Measurements from ENCODE around the gene MICAL3.

Gene MICAL3

GRCh38 chr22:17891481-17892167 lies 132.7 kb downstream of the MICAL3 start:
- no peak overlapping the region for H3K4me3 ChIP-seq (ENCODE audit: control insufficient read depth, low read depth, low read length)
- TF ChIP-seq, protein P1, sequence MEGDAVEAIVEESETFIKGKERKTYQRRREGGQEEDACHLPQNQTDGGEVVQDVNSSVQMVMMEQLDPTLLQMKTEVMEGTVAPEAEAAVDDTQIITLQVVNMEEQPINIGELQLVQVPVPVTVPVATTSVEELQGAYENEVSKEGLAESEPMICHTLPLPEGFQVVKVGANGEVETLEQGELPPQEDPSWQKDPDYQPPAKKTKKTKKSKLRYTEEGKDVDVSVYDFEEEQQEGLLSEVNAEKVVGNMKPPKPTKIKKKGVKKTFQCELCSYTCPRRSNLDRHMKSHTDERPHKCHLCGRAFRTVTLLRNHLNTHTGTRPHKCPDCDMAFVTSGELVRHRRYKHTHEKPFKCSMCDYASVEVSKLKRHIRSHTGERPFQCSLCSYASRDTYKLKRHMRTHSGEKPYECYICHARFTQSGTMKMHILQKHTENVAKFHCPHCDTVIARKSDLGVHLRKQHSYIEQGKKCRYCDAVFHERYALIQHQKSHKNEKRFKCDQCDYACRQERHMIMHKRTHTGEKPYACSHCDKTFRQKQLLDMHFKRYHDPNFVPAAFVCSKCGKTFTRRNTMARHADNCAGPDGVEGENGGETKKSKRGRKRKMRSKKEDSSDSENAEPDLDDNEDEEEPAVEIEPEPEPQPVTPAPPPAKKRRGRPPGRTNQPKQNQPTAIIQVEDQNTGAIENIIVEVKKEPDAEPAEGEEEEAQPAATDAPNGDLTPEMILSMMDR (conservative IDR thresholded peaks at IDR 0.05; ENCODE audit: control insufficient read depth, insufficient read depth, low read depth, low read length): peak; percentile 23
- no peak for DNase-seq (ENCODE audit: low read depth)

- peak; percentile 35 for DNase-seq (ENCODE audit: low read depth)
- TF ChIP-seq, protein P1 (conservative IDR thresholded peaks at IDR 0.05; ENCODE audit: control insufficient read depth, insufficient read depth, low read depth, low read length): no peak
- no peak overlapping the region for H3K4me3 ChIP-seq (ENCODE audit: control insufficient read depth, low read depth, low read length)
Measured at GRCh38 chr22:17890892-17891291, 133.5 kb downstream of the MICAL3 start.

- TF ChIP-seq, protein P1 (conservative IDR thresholded peaks at IDR 0.05; ENCODE audit: control insufficient read depth, insufficient read depth, low read depth, low read length): no peak
- no peak overlapping the region for H3K4me3 ChIP-seq (ENCODE audit: control insufficient read depth, low read depth, low read length)
- DNase-seq (ENCODE audit: low read depth): no peak
Measured at GRCh38 chr22:17890245-17890671, 134.1 kb downstream of the MICAL3 start.

GRCh38 chr22:17888855-17889254 lies 135.5 kb downstream of the MICAL3 start:
- no peak for DNase-seq (ENCODE audit: low read depth)
- TF ChIP-seq, protein P1 (conservative IDR thresholded peaks at IDR 0.05; ENCODE audit: control insufficient read depth, insufficient read depth, low read depth, low read length): peak; percentile 1
- H3K4me3 ChIP-seq (ENCODE audit: control insufficient read depth, low read depth, low read length): no peak overlapping the region

GRCh38 chr22:17888439-17888838 lies 135.9 kb downstream of the MICAL3 start:
- DNase-seq (ENCODE audit: low read depth): no peak
- TF ChIP-seq, protein P1 (conservative IDR thresholded peaks at IDR 0.05; ENCODE audit: control insufficient read depth, insufficient read depth, low read depth, low read length): no peak
- H3K4me3 ChIP-seq (ENCODE audit: control insufficient read depth, low read depth, low read length): no peak overlapping the region

DNA sequence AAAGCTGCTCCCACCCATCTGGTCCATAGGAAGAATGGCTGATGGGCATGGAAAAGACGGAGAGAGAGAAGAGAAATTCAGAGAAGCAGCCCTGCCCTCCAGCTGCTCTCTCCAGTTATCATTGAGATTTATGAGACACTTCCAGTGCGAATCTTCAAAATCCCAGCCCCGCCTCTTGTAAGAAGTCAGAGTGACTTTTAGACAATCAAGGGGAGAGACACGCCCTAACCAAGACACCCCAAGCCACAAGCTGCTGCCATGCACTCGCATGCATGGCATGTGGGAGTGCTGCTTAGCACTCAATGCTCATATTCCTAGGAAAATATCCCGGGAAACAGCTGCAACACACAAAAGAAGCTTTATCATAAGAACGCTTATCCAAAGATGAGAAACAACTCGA lies 139.5 kb downstream of the MICAL3 start:
- no peak for DNase-seq (ENCODE audit: low read depth)
- TF ChIP-seq, protein P1 (conservative IDR thresholded peaks at IDR 0.05; ENCODE audit: control insufficient read depth, insufficient read depth, low read depth, low read length): no peak
- no peak overlapping the region for H3K4me3 ChIP-seq (ENCODE audit: control insufficient read depth, low read depth, low read length)

Data from fibroblast of mammary gland (primary cell).